ENCODE data around the gene LRCOL1. TPM values are rescaled to one million over a fixed set of nuclear protein-coding genes. Genes with fewer than 3 reads are reported as not detected.

The LRCOL1 gene
- total and polyA plus RNA-seq, 7 donors = 0.49 to 1.4 (median 0.55) TPM; not detected in 4

- no peaks in the 10 kb centered on the region for H3K4me1 ChIP-seq
- no peaks in the 10 kb centered on the region for H3K27me3 ChIP-seq
- peaks cover 0 to 69% (median 13%) of the 10 kb centered on the region in 4 donors for H3K36me3 ChIP-seq
- no peak overlapping the region for H3K4me3 ChIP-seq
- intact Hi-C loops (cut with DNase I) = no loop called here
- no peak overlapping the region for H3K27ac ChIP-seq
- no peaks in the 10 kb centered on the region for H3K9me3 ChIP-seq
- TF ChIP-seq POLR2AphosphoS5 (IDR thresholded peaks at IDR 0.05) = no peak
- no peak for TF ChIP-seq EP300 (IDR thresholded peaks at IDR 0.05)
- no peak for TF ChIP-seq POLR2A (IDR thresholded peaks at IDR 0.05)
- 94% methylated on average over 12 of the region's 12 CpGs for WGBS, 2 donors
- no peak for DNase-seq
Measured at GRCh38 chr12:132580701-132581292, 29.6 kb downstream of the LRCOL1 start.

- 88 to 90% methylated on average over 12 of the region's 12 CpGs for WGBS, 2 donors
- Histone ChIP-seq H3K9me3 (no peaks in the 10 kb centered on the region), H3K27ac (peak overlapping the region in 1 of 4 donors; percentile 38), H3K4me3 (no peak overlapping the region), H3K4me1 (no peaks in the 10 kb centered on the region), H3K27me3 (no peaks in the 10 kb centered on the region), H3K36me3 (peaks cover 0 to 80% (median 19%) of the 10 kb centered on the region in 4 donors)
- DNase-seq = no peak
- TF ChIP-seq EP300 (IDR thresholded peaks at IDR 0.05) = no peak
- no peak for TF ChIP-seq POLR2AphosphoS5 (IDR thresholded peaks at IDR 0.05)
- TF ChIP-seq CTCF (IDR thresholded peaks at IDR 0.05) = no peak
- TF ChIP-seq POLR2A (IDR thresholded peaks at IDR 0.05) = no peak
- intact Hi-C loops (cut with DNase I) = no loop called here
Measured at GRCh38 chr12:132579744-132580143, 30.6 kb downstream of the LRCOL1 start.

GRCh38 chr12:132578826-132579225 lies 31.6 kb downstream of the LRCOL1 start:
- H3K4me1 ChIP-seq = no peaks in the 10 kb centered on the region
- H3K27me3 ChIP-seq = no peaks in the 10 kb centered on the region
- no peak overlapping the region for H3K27ac ChIP-seq
- WGBS, 2 donors = 86 to 94% methylated on average over 11 of the region's 11 CpGs
- TF ChIP-seq EP300 (IDR thresholded peaks at IDR 0.05) = no peak
- no peak for TF ChIP-seq CTCF (IDR thresholded peaks at IDR 0.05)
- no peak for TF ChIP-seq POLR2A (IDR thresholded peaks at IDR 0.05)
- TF ChIP-seq POLR2AphosphoS5 (IDR thresholded peaks at IDR 0.05) = no peak
- H3K4me3 ChIP-seq = no peak overlapping the region
- DNase-seq = no peak
- intact Hi-C loops (cut with DNase I) = no loop called here
- peaks cover 0 to 84% (median 27%) of the 10 kb centered on the region in 4 donors for H3K36me3 ChIP-seq
- no peaks in the 10 kb centered on the region for H3K9me3 ChIP-seq

- WGBS, 2 donors = 88 to 92% methylated on average over 11 of the region's 11 CpGs
- no peak for DNase-seq
- Histone ChIP-seq H3K27ac (no peak overlapping the region), H3K9me3 (no peaks in the 10 kb centered on the region), H3K27me3 (no peaks in the 10 kb centered on the region), H3K4me3 (no peak overlapping the region), H3K36me3 (peaks cover 0 to 88% (median 28%) of the 10 kb centered on the region in 4 donors), H3K4me1 (no peaks in the 10 kb centered on the region)
- intact Hi-C loops (cut with DNase I) = no loop called here
- TF ChIP-seq POLR2A (IDR thresholded peaks at IDR 0.05) (no peak), EP300 (IDR thresholded peaks at IDR 0.05) (no peak), CTCF (IDR thresholded peaks at IDR 0.05) (no peak), POLR2AphosphoS5 (IDR thresholded peaks at IDR 0.05) (no peak)
Measured at GRCh38 chr12:132578118-132578517, 32.3 kb downstream of the LRCOL1 start.

GRCh38 chr12:132577191-132577920 lies 33.0 kb downstream of the LRCOL1 start:
- Histone ChIP-seq H3K27me3 (no peaks in the 10 kb centered on the region), H3K27ac (no peak overlapping the region), H3K9me3 (no peaks in the 10 kb centered on the region), H3K4me1 (no peaks in the 10 kb centered on the region), H3K36me3 (peaks cover 0 to 90% (median 28%) of the 10 kb centered on the region in 4 donors), H3K4me3 (no peak overlapping the region)
- intact Hi-C loops (cut with DNase I) = no loop called here
- TF ChIP-seq POLR2AphosphoS5 (IDR thresholded peaks at IDR 0.05) = no peak
- no peak for TF ChIP-seq POLR2A (IDR thresholded peaks at IDR 0.05)
- TF ChIP-seq CTCF (IDR thresholded peaks at IDR 0.05) = no peak
- no peak for TF ChIP-seq EP300 (IDR thresholded peaks at IDR 0.05)
- DNase-seq = no peak
- 89% methylated on average over 22 of the region's 22 CpGs for WGBS, 2 donors
